ENCODE measurements around the gene SMOC2.

- TF ChIP-seq, protein P1, sequence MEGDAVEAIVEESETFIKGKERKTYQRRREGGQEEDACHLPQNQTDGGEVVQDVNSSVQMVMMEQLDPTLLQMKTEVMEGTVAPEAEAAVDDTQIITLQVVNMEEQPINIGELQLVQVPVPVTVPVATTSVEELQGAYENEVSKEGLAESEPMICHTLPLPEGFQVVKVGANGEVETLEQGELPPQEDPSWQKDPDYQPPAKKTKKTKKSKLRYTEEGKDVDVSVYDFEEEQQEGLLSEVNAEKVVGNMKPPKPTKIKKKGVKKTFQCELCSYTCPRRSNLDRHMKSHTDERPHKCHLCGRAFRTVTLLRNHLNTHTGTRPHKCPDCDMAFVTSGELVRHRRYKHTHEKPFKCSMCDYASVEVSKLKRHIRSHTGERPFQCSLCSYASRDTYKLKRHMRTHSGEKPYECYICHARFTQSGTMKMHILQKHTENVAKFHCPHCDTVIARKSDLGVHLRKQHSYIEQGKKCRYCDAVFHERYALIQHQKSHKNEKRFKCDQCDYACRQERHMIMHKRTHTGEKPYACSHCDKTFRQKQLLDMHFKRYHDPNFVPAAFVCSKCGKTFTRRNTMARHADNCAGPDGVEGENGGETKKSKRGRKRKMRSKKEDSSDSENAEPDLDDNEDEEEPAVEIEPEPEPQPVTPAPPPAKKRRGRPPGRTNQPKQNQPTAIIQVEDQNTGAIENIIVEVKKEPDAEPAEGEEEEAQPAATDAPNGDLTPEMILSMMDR (IDR thresholded peaks at IDR 0.05; ENCODE audit: low read depth, low read length), result no peak
- no peak for TF ChIP-seq EZH2phosphoT487 (IDR thresholded peaks at IDR 0.05; ENCODE audit: low read depth)
Observed at GRCh38 chr6:168584249-168584648, 143.3 kb downstream of the SMOC2 start.

All from OCI-LY3 (cell line).